Uterus (tissue), 4 donors: ENCODE measurements around the gene PPL. TPM values are rescaled to one million over a fixed set of nuclear protein-coding genes. Genes with fewer than 3 reads are reported as not detected.
A peak's percentile ranks its signal among the peaks of the same experiment; 100 is the strongest.
"Not testable (repeated sequence)": the region's sequence is repeated elsewhere in the genome, so short reads cannot be mapped to it uniquely, and the experiment has no call there.

ENCODE experiments used
- DNase-seq, 2 donors: peaks; one replicate each; pipeline ENCODE4 v3.0.0-alpha.2; 2019 to 2020
- H3K27ac ChIP-seq, 2 donors: fragments of 200-600 bp; sonication (generic); 1 replicate in 1 of 2; 2 replicates in 1 of 2; pipeline ENCODE4 v1.5.1; 2016 to 2018
- H3K27me3 ChIP-seq, 2 donors: fragments of 200-600 bp; sonication (generic); one replicate each; pipeline ENCODE4 v1.5.1; 2018 to 2019; ENCODE audit warnings: control low read depth in 1 of 2
- H3K36me3 ChIP-seq, 2 donors: fragments of 200-600 bp; sonication (generic); one replicate each; pipeline ENCODE4 v1.5.1; 2019; ENCODE audit warnings: control low read depth in 1 of 2
- H3K4me1 ChIP-seq, 2 donors: fragments of 200-600 bp; sonication (generic); one replicate each; pipeline ENCODE4 v1.5.1; 2018 to 2019; ENCODE audit warnings: control low read depth in 1 of 2
- H3K4me3 ChIP-seq, 2 donors: fragments of 200-600 bp; sonication (generic); 1 replicate in 1 of 2; 2 replicates in 1 of 2; pipeline ENCODE4 v1.5.1; 2018 to 2019; ENCODE audit warnings: mild to moderate bottlenecking in 1 of 2
- H3K9me3 ChIP-seq, 2 donors: fragments of 200-600 bp; sonication (generic); one replicate each; pipeline ENCODE4 v1.5.1; 2019; ENCODE audit warnings: control low read depth in 1 of 2
- CTCF ChIP-seq, 4 experiments: fragments of 200-600 bp in 2 of 4; fragments of 450-650 bp in 2 of 4; sonication (generic) in 2 of 4; IDR thresholded peaks; one replicate each; pipeline ENCODE4 v1.5.1; 2016 to 2019; ENCODE audit warnings: antibody characterized with exemption in 4 of 4, mild to moderate bottlenecking in 2 of 4, moderate library complexity in 1 of 4
- POLR2A ChIP-seq, 2 donors: fragments of 450-650 bp; IDR thresholded peaks; one replicate each; pipeline ENCODE4 v1.6.1; 2016; ENCODE audit warnings: antibody characterized with exemption in 2 of 2, mild to moderate bottlenecking in 1 of 2, moderate library complexity in 1 of 2
- intact Hi-C: fragments of 100-400 bp; cut with DNase I; formaldehyde crosslinking; loops from one replicate; pipeline ENCODE4 v1.15.1; 2023; ENCODE audit warnings: low total_unique reads
- total RNA-seq, 4 donors: library from RNA; depleted of rRNA in 3 of 4; stranded (reverse); fragments of >200 nt in 3 of 4; gene quantifications; one replicate each; pipeline versions ENCODE4 v1.1.0 to v1.2.4, GENCODE V29; 2014 to 2023
- donor health status: DM: yes; HTN: yes; CAD: no.

PPL gene
- total RNA-seq, 4 donors from 2014 or later = 8.7 to 39.6 (median 15.2) TPM

GRCh38 chr16:4966736-4967453 is 29.9 kb upstream of the PPL start:
- H3K27ac ChIP-seq = no peak overlapping the region
- TF ChIP-seq POLR2A (IDR thresholded peaks at IDR 0.05) = no peak
- TF ChIP-seq CTCF (IDR thresholded peaks at IDR 0.05) = no peak

GRCh38 chr16:4963527-4963926 is 26.6 kb upstream of the PPL start:
- H3K4me1 ChIP-seq, H3K27me3 ChIP-seq, H3K4me3 ChIP-seq, H3K36me3 ChIP-seq, H3K9me3 ChIP-seq, H3K27ac ChIP-seq, DNase-seq, intact Hi-C loops: not testable (repeated sequence)

More at GRCh38 chr16:4966736-4967453, 29.9 kb upstream of the PPL start:
- Histone ChIP-seq H3K4me3 (no peak overlapping the region), H3K4me1 (no peaks in the 10 kb centered on the region), H3K9me3 (no peaks in the 10 kb centered on the region), H3K36me3 (no peaks in the 10 kb centered on the region), H3K27me3 (no peaks in the 10 kb centered on the region)
- no peak for DNase-seq
- intact Hi-C loops = no loop called here

GRCh38 chr16:4962716-4963115 is 25.8 kb upstream of the PPL start:
- Histone ChIP-seq H3K9me3 (no peaks in the 10 kb centered on the region), H3K4me3 (no peak overlapping the region), H3K4me1 (peaks cover 0 to 6% of the 10 kb centered on the region in 2 donors), H3K36me3 (no peaks in the 10 kb centered on the region), H3K27ac (no peak overlapping the region), H3K27me3 (no peaks in the 10 kb centered on the region)
- intact Hi-C loops = no loop called here
- no peak for DNase-seq
- TF ChIP-seq CTCF (IDR thresholded peaks at IDR 0.05) (no peak), POLR2A (IDR thresholded peaks at IDR 0.05) (no peak)

- Histone ChIP-seq H3K4me1 (peaks cover 3 to 6% of the 10 kb centered on the region in 2 donors), H3K27ac (no peak overlapping the region), H3K9me3 (no peaks in the 10 kb centered on the region), H3K4me3 (no peak overlapping the region), H3K27me3 (no peaks in the 10 kb centered on the region), H3K36me3 (no peaks in the 10 kb centered on the region)
- intact Hi-C loops = no loop called here
- no peak for DNase-seq
- no peak for TF ChIP-seq CTCF (IDR thresholded peaks at IDR 0.05)
- no peak for TF ChIP-seq POLR2A (IDR thresholded peaks at IDR 0.05)
Measured at GRCh38 chr16:4960579-4960978, 23.6 kb upstream of the PPL start.

GRCh38 chr16:4958510-4959438 is 21.8 kb upstream of the PPL start:
- Histone ChIP-seq H3K27ac (no peak overlapping the region), H3K27me3 (no peaks in the 10 kb centered on the region), H3K4me3 (peak overlapping the region; percentile 34 to 36), H3K9me3 (no peaks in the 10 kb centered on the region), H3K36me3 (no peaks in the 10 kb centered on the region), H3K4me1 (peaks cover 3 to 6% of the 10 kb centered on the region in 2 donors)
- DNase-seq = no peak
- TF ChIP-seq POLR2A (IDR thresholded peaks at IDR 0.05) = no peak
- no peak for TF ChIP-seq CTCF (IDR thresholded peaks at IDR 0.05)
- intact Hi-C loops = loop anchor here (10.0 kb wide), 1 partner anchor 104 kb away; no protein-coding TSS in a partner anchor
